Transverse colon (tissue), 4 donors: ENCODE data around the gene IL3.

Experiments used
- CTCF ChIP-seq, 5 experiments: fragments of 200-600 bp in 3 of 5; fragments of 450-650 bp in 2 of 5; sonication (generic) in 3 of 5; IDR thresholded peaks; 1 replicate in 2 of 5; 2 replicates in 3 of 5; pipeline ENCODE4 v1.5.1; 2016 to 2017; ENCODE audit warnings: antibody characterized with exemption in 5 of 5, inconsistent platforms in 3 of 5, mild to moderate bottlenecking in 2 of 5, moderate library complexity in 1 of 5
- EP300 ChIP-seq: sonication (generic); formaldehyde crosslinking; IDR thresholded peaks from one replicate; pipeline ENCODE4 v1.6.1; 2017; ENCODE audit warnings: antibody characterized with exemption, low read depth
- POLR2A ChIP-seq: fragments of 450-650 bp; IDR thresholded peaks from one replicate; pipeline ENCODE4 v1.6.1; 2016; ENCODE audit warnings: antibody characterized with exemption, mild to moderate bottlenecking, moderate library complexity
- POLR2AphosphoS5 ChIP-seq, 3 donors: sonication (generic); formaldehyde crosslinking; IDR thresholded peaks; one replicate each; pipeline ENCODE4 v1.6.1; 2016; ENCODE audit warnings: antibody characterized with exemption in 3 of 3

- no peak for TF ChIP-seq POLR2A
- TF ChIP-seq CTCF (IDR thresholded peaks at IDR 0.05), result no peak
- no peak for TF ChIP-seq POLR2AphosphoS5 (IDR thresholded peaks at IDR 0.05)
- no peak for TF ChIP-seq EP300
These were observed 49.7 kb downstream of the IL3 start for GRCh38 chr5:132110195-132110594.
